GM19397 (cell line): ENCODE data around the gene MTHFS.

ENCODE experiments used
- ATAC-seq: cut with Tn5 transposase; IDR thresholded peaks from one replicate; pipeline ENCODE4 v1.9.1; 2021; ENCODE audit warnings: mild to moderate bottlenecking, moderate library complexity; ENCODE audit not compliant: unreplicated experiment

The MTHFS gene

GRCh38 chr15:79824136-79824701 is 72.6 kb downstream of the MTHFS start:
- ATAC-seq, result no peak

DNA sequence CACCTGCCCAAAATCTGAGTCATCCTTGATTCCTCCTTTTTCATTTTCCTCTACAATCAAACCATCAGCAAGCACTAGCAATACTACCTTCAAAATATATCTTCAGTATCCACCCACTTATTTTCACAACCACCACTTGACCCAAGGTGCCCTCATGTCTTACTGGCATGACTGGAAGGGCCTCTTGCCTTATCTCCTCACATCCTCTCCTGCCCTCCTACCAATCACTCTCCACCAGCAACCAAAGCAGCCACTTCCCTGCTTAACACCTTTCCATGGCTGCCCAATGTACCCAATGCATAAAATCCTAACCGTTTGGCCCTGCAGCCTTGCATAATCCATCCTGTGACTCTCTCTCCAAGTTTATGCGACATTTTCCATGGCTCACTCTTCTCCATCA is 76.0 kb downstream of the MTHFS start:
- ATAC-seq, result no peak

GRCh38 chr15:79820176-79820575 is 76.6 kb downstream of the MTHFS start:
- ATAC-seq, result no peak

GRCh38 chr15:79816571-79816970 is 80.2 kb downstream of the MTHFS start:
- no peak for ATAC-seq

- ATAC-seq, result no peak
Observed at GRCh38 chr15:79815468-79815867, 81.3 kb downstream of the MTHFS start.

GRCh38 chr15:79812541-79812940 is 84.3 kb downstream of the MTHFS start:
- no peak for ATAC-seq

- no peak for ATAC-seq
Observed at GRCh38 chr15:79811406-79812405, 85.1 kb downstream of the MTHFS start.

DNA sequence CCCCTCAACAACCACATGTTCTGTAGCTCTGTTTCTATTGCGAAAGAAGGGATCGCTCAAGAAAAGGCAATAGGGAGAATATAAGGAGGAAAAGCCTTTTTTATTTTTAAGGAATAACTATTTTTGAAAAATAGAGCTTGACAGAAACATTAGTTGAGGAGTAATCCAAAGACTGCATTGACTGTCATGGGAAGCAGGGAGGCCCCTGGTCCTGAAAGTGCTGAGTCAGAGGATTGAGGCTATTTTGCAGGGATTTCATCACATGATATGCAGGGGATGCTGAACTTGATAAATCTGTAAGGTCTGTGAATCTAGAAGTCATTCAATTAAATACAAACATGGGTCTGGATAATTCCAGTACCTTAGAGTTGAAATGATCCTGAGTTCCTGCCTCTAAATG is 92.0 kb downstream of the MTHFS start:
- no peak for ATAC-seq

DNA sequence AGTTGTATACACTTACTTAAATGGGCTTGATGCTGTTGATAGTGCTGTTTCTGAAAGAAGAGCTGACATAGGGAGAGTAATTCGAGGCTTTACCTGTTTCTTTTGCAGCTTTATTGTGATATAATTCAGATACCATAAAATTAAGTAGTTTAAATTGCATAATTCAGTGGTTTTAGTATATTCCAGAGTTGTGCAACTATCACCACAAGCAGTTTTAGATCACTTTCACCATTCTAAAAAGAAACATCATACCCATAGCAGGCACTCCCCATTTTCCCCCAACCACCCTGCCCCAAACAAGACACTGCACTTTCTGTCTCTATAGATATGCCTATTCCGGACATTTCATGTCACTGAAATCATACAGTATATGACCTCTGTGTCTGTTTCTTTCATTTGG is 98.5 kb downstream of the MTHFS start:
- no peak for ATAC-seq
